Measurements from ENCODE around the gene EXOC7. TPM values are rescaled to one million over a fixed set of nuclear protein-coding genes. Genes with fewer than 3 reads are reported as not detected.

EXOC7 gene
- total RNA-seq, 2 donors from 2014 or later: 88.0 to 95.0 TPM

GRCh38 chr17:76135810-76136188, 32.2 kb upstream of the EXOC7 start:
- intact Hi-C loops (cut with DNase I): no loop called here
- H3K9ac ChIP-seq (ENCODE audit: low read depth in 2 of 2, low read length in 2 of 2): no peak overlapping the region
- no peak overlapping the region for H3K4me3 ChIP-seq
- no peak overlapping the region for H3K27ac ChIP-seq
- peaks cover 9% of the 10 kb centered on the region for H3K4me1 ChIP-seq
- peaks cover 27% of the 10 kb centered on the region for H3K27me3 ChIP-seq
- no peaks in the 10 kb centered on the region for H3K36me3 ChIP-seq
- TF ChIP-seq, protein P1, sequence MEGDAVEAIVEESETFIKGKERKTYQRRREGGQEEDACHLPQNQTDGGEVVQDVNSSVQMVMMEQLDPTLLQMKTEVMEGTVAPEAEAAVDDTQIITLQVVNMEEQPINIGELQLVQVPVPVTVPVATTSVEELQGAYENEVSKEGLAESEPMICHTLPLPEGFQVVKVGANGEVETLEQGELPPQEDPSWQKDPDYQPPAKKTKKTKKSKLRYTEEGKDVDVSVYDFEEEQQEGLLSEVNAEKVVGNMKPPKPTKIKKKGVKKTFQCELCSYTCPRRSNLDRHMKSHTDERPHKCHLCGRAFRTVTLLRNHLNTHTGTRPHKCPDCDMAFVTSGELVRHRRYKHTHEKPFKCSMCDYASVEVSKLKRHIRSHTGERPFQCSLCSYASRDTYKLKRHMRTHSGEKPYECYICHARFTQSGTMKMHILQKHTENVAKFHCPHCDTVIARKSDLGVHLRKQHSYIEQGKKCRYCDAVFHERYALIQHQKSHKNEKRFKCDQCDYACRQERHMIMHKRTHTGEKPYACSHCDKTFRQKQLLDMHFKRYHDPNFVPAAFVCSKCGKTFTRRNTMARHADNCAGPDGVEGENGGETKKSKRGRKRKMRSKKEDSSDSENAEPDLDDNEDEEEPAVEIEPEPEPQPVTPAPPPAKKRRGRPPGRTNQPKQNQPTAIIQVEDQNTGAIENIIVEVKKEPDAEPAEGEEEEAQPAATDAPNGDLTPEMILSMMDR (IDR thresholded peaks at IDR 0.05): no peak
- H3K9me3 ChIP-seq: no peaks in the 10 kb centered on the region
- no peak for DNase-seq

GRCh38 chr17:76134911-76135809, 31.6 kb upstream of the EXOC7 start:
- Histone ChIP-seq H3K27ac (no peak overlapping the region), H3K9ac (ENCODE audit: low read depth in 2 of 2, low read length in 2 of 2) (no peak overlapping the region), H3K27me3 (peaks cover 22% of the 10 kb centered on the region), H3K9me3 (no peaks in the 10 kb centered on the region), H3K4me1 (peaks cover 4% of the 10 kb centered on the region), H3K4me3 (no peak overlapping the region), H3K36me3 (no peaks in the 10 kb centered on the region)
- no peak for DNase-seq
- TF ChIP-seq, protein P1 (IDR thresholded peaks at IDR 0.05): no peak
- intact Hi-C loops (cut with DNase I): no loop called here

GRCh38 chr17:76132574-76133338, 29.2 kb upstream of the EXOC7 start:
- DNase-seq: peak; percentile 71
- Histone ChIP-seq H3K27me3 (peaks cover 9% of the 10 kb centered on the region), H3K9ac (ENCODE audit: low read depth in 2 of 2, low read length in 2 of 2) (no peak overlapping the region), H3K4me3 (no peak overlapping the region), H3K4me1 (no peaks in the 10 kb centered on the region), H3K9me3 (no peaks in the 10 kb centered on the region), H3K36me3 (no peaks in the 10 kb centered on the region), H3K27ac (no peak overlapping the region)
- TF ChIP-seq, protein P1 (IDR thresholded peaks at IDR 0.05): no peak
- intact Hi-C loops (cut with DNase I): no loop called here

GRCh38 chr17:76131692-76132573, 28.3 kb upstream of the EXOC7 start:
- H3K4me3 ChIP-seq: no peak overlapping the region

More at GRCh38 chr17:76131692-76132573, 28.3 kb upstream of the EXOC7 start:
- TF ChIP-seq, protein P1 (IDR thresholded peaks at IDR 0.05): no peak
- H3K9me3 ChIP-seq: no peaks in the 10 kb centered on the region
- H3K9ac ChIP-seq (ENCODE audit: low read depth in 2 of 2, low read length in 2 of 2): no peak overlapping the region
- peaks cover under 1% of the 10 kb centered on the region for H3K27me3 ChIP-seq
- intact Hi-C loops (cut with DNase I): no loop called here
- no peak for DNase-seq
- H3K36me3 ChIP-seq: no peaks in the 10 kb centered on the region
- no peaks in the 10 kb centered on the region for H3K4me1 ChIP-seq
- H3K27ac ChIP-seq: no peak overlapping the region
